Stimulated activated naive CD4-positive, alpha-beta T cell (primary cell): Measurements from ENCODE around the gene MYLK2.

ENCODE experiments used
- DNase-seq, 6 experiments: peaks; one replicate each; lab custom pipeline; 2025; lab: John Stamatoyannopoulos, UW

MYLK2 gene

GRCh38 chr20:31835554-31835953 is 16.4 kb downstream of the MYLK2 start:
- no peak for DNase-seq

- DNase-seq = no peak
Observed at GRCh38 chr20:31835977-31836852, 17.1 kb downstream of the MYLK2 start.

GRCh38 chr20:31836853-31837608 is 17.9 kb downstream of the MYLK2 start:
- DNase-seq = no peak

GRCh38 chr20:31837896-31838397 is 18.8 kb downstream of the MYLK2 start:
- DNase-seq = no peak

GRCh38 chr20:31838646-31839292 is 19.6 kb downstream of the MYLK2 start:
- DNase-seq = no peak

GRCh38 chr20:31839782-31840487 is 20.8 kb downstream of the MYLK2 start:
- no peak for DNase-seq

GRCh38 chr20:31840906-31841816 is 22.0 kb downstream of the MYLK2 start:
- DNase-seq = no peak

- DNase-seq = no peak
Observed at GRCh38 chr20:31841928-31842327, 22.8 kb downstream of the MYLK2 start.

GRCh38 chr20:31842471-31843157 is 23.5 kb downstream of the MYLK2 start:
- DNase-seq = no peak

- no peak for DNase-seq
Observed at GRCh38 chr20:31843288-31843687, 24.1 kb downstream of the MYLK2 start.

GRCh38 chr20:31843881-31844280 is 24.7 kb downstream of the MYLK2 start:
- DNase-seq = no peak

- DNase-seq = no peak
Observed at GRCh38 chr20:31844737-31845299, 25.7 kb downstream of the MYLK2 start.

- DNase-seq = no peak
Observed at GRCh38 chr20:31845300-31845863, 26.2 kb downstream of the MYLK2 start, which contains the start of gene FOXS1. Gene FOXS1, minus strand, starts transcription at chr20:31845604. Its CDS starts 62 bp downstream, at chr20:31845542.

- no peak for DNase-seq
Observed at GRCh38 chr20:31846793-31847138, 27.6 kb downstream of the MYLK2 start.

GRCh38 chr20:31848088-31848999 is 29.2 kb downstream of the MYLK2 start:
- DNase-seq = no peak

- DNase-seq = no peak
Observed at GRCh38 chr20:31849306-31849930, 30.3 kb downstream of the MYLK2 start.

GRCh38 chr20:31851240-31851955 is 32.2 kb downstream of the MYLK2 start:
- no peak for DNase-seq
